ENCODE results near the gene ABHD13.
"Not testable (repeated sequence)": the region's sequence is repeated elsewhere in the genome, so short reads cannot be mapped to it uniquely, and the experiment has no call there.

ABHD13 gene

GRCh38 chr13:108263621-108264355 is 45.6 kb downstream of the ABHD13 start:
- no peak overlapping the region for H3K4me3 ChIP-seq
- no peak for TF ChIP-seq CTCF (IDR thresholded peaks at IDR 0.05)
- no peak for DNase-seq (ENCODE audit: low spot score)
- H3K27ac ChIP-seq = no peak overlapping the region

- peak overlapping the region in 1 of 2 donors; percentile 24 for H3K27ac ChIP-seq
- TF ChIP-seq CTCF (IDR thresholded peaks at IDR 0.05) = no peak
- no peak overlapping the region for H3K4me3 ChIP-seq
- DNase-seq (ENCODE audit: low spot score) = no peak
Measured at GRCh38 chr13:108266321-108266990, 48.3 kb downstream of the ABHD13 start.

GRCh38 chr13:108267347-108267746 is 49.2 kb downstream of the ABHD13 start:
- DNase-seq (ENCODE audit: low spot score) = no peak
- Histone ChIP-seq H3K27ac (no peak overlapping the region), H3K4me3 (no peak overlapping the region)
- TF ChIP-seq CTCF (IDR thresholded peaks at IDR 0.05) = no peak

- not testable (repeated sequence) for DNase-seq (ENCODE audit: low spot score); H3K27ac ChIP-seq; H3K4me3 ChIP-seq
Measured at GRCh38 chr13:108267855-108268254, 49.7 kb downstream of the ABHD13 start.

GRCh38 chr13:108268466-108269112 is 50.4 kb downstream of the ABHD13 start:
- no peak for DNase-seq (ENCODE audit: low spot score)
- TF ChIP-seq CTCF (IDR thresholded peaks at IDR 0.05) = no peak
- H3K4me3 ChIP-seq = no peak overlapping the region
- peak overlapping the region in 1 of 2 donors; percentile 75 for H3K27ac ChIP-seq

GRCh38 chr13:108269601-108270328 is 51.6 kb downstream of the ABHD13 start, which contains the start of gene TNFSF13B:
TSS of gene TNFSF13B (plus strand) at chr13:108269718. CDS start at chr13:108269896, 178 bp downstream.
- Histone ChIP-seq H3K4me3 (peak within 1 kb of the TSS; percentile 70), H3K27ac (peak within 1 kb of the TSS; percentile 36 to 75)
- peak; percentile 75 for DNase-seq (ENCODE audit: low spot score)
- TF ChIP-seq CTCF (IDR thresholded peaks at IDR 0.05) = no peak

- peak overlapping the region; percentile 70 for H3K4me3 ChIP-seq
- no peak for TF ChIP-seq CTCF (IDR thresholded peaks at IDR 0.05)
- no peak for DNase-seq (ENCODE audit: low spot score)
- peak overlapping the region; percentile 36 to 75 for H3K27ac ChIP-seq
Measured at GRCh38 chr13:108270442-108270841, 52.2 kb downstream of the ABHD13 start.
